Stimulated activated CD8-positive, alpha-beta memory T cell treated with anti-CD3 and anti-CD28 coated beads, Interleukin-7, amount 100 ng/mL, for 1 hour (primary cell): Measurements from ENCODE around the gene BPIFB2.

Experiments used
- DNase-seq, 2 donors: peaks; one replicate each; pipeline ENCODE4 v3.0.0-alpha.2; 2020; ENCODE audit warnings: low read depth in 2 of 2

BPIFB2 gene

GRCh38 chr20:33068251-33068939, 60.9 kb downstream of the BPIFB2 start:
- DNase-seq: no peak

- no peak for DNase-seq
These were observed 62.2 kb downstream of the BPIFB2 start for GRCh38 chr20:33069673-33070072.

- no peak for DNase-seq
These were observed 62.9 kb downstream of the BPIFB2 start for GRCh38 chr20:33070111-33071053.

- DNase-seq: no peak
These were observed 63.7 kb downstream of the BPIFB2 start for GRCh38 chr20:33071198-33071597.

GRCh38 chr20:33072362-33072761, 64.9 kb downstream of the BPIFB2 start:
- DNase-seq: no peak

GRCh38 chr20:33072813-33073212, 65.3 kb downstream of the BPIFB2 start:
- DNase-seq: no peak
